Glomerular endothelial cell (primary cell): ENCODE measurements around the gene NTN1. TPM values are rescaled to one million over a fixed set of nuclear protein-coding genes. Genes with fewer than 3 reads are reported as not detected.
"Not testable (repeated sequence)": the region's sequence is repeated elsewhere in the genome, so short reads cannot be mapped to it uniquely, and the experiment has no call there.

Experiments used
- DNase-seq: peaks from one replicate; pipeline ENCODE4 v3.0.0-alpha.2; 2011; ENCODE audit warnings: low read depth, low spot score; ENCODE audit errors: extremely low read depth
- total RNA-seq: library from RNA; depleted of rRNA; stranded (reverse); fragments of >200 nt; gene quantifications from 2 replicates; pipeline ENCODE4 v1.2.3, GENCODE V29; 2015

The NTN1 gene
- total RNA-seq, 1 donor from 2014 or later = 0.82 TPM

DNA sequence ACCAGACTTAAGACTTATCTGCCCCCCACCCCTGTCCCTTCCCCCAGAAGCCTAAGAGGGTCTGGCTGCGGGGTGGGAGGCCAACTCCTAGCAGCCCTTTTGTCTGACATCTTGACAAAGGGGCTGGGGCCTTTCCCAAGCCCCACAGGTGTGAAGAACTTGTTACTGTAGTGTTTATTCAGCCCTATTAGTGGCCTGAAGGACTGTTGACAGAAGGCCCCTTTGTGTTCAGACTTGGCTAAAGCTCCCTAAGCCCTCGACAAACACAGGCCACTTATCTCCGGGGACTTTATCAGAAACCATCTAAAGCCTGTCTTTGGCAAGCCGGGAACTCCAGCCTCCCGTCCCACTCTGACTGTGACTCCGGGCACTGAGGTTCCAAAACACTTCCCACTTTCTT, 129.8 kb downstream of the NTN1 start:
- DNase-seq = no peak

DNA sequence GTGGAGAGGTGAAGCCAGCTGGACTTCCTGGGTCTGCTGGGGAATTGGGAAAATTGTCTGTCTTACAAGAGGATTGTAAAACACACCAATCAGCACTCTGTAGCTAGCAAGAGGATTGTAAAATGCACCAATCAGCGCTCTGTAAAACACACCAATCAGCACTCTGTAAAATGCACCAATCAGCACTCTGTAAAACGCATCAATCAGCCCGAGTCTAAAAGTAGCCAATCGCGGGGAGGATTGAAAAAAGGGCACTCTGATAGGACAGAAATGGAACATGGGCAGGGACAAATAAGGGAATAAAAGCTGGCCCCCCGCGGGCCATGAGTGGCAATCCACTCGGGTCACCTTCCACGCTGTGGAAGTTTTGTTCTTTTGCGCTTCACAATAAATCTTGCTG, 130.4 kb downstream of the NTN1 start:
- DNase-seq = not testable (repeated sequence)

DNA sequence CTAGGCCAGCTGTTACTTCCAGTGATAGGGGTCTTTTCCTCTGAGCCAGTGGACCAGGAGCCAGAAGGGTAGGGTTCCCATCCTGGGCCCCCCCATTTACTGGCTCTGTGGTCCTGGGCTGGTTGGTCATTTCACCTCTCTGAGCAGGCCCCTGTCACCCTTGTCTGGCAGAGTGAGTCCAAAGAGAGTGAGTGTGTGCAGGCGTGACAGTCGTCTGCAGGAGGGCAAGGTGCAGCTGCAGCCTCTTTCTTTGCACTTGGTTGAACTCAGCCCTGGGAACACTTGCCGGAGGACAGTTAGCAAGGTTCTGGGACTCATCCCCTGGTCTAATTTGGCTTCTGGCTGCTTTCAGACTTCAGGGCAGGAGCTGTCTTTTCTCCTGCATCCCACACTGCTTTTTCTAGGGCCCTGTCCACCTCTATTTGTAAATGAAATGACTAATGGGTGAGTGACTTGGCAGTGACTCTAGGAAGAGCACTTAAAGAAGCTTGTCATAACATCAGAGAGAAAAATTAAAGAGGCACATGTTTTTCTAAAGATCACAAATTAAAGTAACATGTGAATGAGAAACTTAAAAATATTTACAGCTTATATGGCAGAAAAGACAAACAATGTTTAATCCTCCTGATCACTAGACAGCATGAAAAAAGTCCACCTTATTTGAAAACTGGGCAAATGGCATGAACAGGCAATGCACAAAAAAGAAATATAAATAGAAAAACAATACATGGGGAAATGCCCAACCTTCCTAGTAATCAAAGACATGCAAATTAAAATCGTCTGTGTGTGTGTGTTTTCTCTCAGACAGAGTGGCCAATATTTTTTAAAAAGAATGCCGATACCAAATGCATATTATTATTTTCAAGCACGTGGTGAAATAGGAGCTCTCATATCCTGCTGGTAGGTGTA, 137.5 kb downstream of the NTN1 start:
- no peak for DNase-seq

DNA sequence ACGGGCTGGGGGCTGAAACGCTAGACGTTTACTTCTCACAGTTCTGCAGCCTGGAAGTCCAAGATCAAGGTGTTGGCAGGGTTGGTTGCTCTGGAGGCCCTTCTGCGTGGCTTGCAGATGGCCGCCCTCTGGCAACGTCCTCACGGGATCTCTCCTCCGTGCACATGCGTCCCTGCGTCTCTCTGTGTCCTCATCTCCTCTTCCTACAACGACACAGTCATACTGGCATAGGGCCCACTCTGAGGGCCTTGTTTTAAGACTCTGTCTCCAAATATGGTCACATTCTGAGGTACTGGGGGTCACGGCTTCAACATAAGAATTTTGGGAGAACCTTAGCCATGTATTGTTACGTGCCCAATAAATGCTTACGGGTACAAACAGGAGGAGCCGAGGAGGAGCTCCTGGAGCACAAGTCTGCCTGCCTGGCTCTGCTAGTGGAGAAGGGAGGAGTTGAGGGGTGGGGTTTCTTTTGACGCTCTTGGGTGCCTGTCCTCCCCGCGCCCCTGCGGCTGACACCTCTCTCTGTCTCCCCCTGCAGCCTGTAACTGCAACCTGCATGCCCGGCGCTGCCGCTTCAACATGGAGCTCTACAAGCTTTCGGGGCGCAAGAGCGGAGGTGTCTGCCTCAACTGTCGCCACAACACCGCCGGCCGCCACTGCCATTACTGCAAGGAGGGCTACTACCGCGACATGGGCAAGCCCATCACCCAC, 141.1 kb downstream of the NTN1 start:
- no peak for DNase-seq

DNA sequence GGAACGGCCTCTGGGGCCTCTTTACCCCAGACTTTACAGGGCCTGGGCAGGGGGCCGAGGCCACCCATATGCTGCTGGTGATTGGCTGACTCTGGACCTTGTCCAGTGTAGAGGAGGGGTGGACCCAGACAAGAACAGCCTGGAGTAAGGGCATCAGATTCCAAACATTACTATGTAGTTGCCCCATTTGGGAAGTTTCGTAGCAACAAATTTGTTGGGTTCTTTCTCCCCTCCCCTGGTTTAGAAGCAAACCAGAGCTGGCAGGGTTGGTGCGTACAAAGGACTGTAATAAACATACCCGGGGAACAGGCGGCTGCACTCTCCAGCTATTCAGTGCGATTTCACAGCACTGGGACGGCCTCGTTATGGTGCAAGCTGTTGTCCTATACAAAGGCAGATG, 145.5 kb downstream of the NTN1 start:
- DNase-seq = no peak

DNA sequence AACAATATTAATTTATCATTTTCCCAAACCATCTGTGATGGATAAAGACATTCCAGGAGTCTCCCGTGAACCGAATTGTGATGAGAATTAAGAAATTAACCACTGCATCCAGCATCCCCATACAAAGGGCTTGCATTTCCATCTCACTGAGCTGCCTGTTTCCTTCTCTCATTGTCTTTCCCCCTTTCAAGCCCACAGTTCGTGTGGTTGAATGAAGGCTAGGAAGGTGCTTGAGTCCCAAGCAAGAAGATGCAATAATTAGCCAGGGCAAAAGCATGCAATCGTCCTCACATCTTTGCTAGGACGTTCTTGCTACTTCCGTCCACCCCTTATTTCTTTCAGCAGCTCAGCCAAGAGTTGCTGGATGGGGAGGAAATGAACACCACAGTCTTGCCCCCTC, 146.1 kb downstream of the NTN1 start:
- no peak for DNase-seq

DNA sequence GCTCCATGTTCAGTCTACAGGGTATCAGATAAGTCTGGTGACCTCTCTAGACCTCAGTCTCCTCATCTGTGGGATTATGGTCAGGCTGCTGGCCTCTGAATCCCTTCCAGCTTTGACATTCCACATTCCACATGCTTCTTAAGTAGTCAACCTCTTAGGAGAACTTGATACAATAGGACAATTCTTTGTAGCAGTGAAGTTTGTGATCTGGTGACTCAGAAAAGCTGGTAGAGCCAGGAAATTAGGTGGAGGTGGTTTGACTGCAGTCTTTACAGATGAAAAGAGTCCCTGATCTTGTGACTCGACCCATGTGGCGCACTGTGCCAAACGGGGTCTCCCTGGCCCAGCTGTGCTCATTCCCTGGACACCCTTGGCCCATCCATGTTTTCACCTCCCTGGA, 147.8 kb downstream of the NTN1 start:
- DNase-seq = no peak

DNA sequence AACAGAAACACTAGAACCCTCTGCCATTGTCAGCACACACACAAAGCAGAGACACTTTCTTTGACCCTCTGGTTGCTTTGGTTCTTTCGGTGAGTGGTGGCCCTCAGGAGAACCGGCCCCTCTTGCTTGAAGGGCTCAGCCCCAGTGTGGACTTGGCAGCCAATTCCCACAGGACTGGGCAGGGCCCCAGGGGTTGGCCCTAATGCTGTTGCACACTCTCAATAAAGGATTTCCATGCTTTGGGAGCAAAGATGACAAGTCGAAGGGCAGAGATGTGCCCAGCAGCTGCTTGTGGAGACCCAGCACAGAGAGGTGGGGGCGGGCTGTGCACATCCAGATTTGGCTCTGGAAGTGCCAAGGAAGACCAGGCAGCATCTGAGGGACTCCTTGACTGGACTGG, 149.0 kb downstream of the NTN1 start:
- DNase-seq = no peak

DNA sequence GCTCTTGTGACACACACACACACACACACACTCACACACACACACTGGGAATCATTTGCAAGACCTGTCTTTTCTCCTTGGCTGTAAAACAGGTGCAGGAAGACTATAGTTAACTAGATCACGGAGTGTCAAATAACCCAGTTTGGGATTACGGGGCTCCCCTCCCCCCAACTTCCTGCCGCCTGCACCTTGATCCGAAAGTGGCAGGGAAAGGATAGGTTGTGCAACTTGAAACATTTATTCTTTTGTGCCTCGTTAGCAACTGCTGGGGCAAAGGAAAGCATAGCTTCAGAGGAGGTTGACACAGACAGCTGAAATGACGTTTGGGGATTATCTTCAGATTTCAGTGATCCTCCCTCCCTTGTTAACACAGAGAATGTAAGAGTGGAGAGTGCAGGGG, 149.5 kb downstream of the NTN1 start:
- no peak for DNase-seq

DNA sequence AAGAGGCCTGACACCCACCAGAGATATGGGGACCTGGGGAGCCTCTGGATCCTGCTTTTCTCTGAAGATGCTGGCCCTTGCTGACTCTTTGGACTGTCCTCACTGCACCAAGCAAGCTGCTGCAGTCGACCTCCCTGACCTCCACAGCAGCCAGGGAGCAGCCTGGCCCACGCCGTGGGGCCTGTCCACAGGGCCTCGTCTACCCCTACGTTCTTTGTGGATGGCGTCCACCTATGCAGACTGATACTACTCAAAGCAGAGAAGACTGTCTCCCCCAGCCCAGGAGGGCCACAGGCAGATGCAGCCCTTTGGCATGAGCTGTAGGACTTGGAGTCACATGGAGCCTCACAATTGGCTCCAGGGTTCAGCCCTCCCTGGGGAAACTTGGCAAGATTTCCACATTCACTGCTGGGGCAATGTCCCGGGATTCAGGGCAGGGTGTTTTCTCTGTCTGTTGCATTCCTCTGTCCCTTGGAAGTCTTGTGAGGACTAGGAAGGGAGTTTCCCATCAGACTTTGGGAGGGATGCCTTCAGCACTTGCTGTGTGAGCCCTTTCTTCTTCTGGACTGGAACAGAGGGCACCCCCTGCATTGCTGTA, 152.2 kb downstream of the NTN1 start:
- DNase-seq = no peak

DNA sequence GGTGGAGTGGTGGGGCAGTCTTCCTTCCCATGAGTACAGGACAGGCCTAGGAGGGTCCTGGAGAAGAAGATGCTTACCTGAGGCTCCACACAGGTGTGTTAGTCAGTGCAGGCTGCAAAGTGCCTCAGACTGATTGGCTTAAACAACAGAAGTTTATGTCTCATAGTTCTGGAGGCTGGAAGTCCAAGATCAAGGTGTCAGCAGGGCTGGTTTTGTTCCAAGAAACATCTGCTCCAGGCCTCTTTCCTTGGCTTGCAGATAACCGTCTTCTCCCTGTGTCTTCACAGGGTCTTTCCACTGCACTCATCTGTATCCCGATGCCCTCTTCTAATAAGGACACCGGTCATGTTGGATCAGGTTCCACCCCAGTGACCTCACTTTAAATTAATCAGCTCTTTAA, 153.0 kb downstream of the NTN1 start:
- DNase-seq = no peak

DNA sequence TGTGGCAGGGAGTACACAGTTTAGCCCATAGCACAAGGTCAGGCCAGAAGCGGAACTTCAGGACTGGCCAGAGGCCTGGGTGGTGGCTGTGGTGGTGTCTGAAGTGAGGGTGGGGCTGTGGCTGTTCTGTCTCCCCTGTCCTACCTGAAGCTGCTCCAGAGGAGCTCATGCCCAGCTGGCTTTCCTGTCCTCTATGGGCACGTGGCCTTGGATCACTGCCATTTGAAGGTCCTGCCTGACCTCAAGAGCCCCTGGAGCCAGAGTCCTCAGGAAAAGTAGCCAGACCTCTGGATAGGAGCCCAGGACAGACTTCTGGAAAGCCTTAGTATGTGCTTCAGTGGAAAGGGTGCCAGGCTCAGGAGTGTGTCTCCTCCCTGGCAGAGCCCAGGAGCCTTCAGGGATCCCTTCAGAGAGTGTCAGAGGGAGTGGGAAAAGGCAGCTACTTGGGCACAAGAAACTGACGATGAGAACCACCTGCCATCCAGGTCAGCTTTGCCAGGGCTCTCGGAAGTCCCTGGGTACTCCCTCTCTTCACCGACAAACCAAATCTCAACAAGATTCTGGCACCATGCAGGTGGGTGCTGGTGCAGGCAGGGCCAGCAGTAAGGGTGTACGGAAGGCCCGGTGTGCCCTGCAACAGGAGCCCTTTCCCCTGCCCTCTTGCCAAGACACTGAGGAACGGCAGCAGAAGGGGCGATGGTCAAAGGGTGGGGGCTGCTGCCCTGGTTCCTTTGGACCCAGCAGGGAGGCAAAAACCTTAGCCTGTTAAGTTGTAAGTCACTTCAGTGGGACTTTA, 153.7 kb downstream of the NTN1 start:
- no peak for DNase-seq

DNA sequence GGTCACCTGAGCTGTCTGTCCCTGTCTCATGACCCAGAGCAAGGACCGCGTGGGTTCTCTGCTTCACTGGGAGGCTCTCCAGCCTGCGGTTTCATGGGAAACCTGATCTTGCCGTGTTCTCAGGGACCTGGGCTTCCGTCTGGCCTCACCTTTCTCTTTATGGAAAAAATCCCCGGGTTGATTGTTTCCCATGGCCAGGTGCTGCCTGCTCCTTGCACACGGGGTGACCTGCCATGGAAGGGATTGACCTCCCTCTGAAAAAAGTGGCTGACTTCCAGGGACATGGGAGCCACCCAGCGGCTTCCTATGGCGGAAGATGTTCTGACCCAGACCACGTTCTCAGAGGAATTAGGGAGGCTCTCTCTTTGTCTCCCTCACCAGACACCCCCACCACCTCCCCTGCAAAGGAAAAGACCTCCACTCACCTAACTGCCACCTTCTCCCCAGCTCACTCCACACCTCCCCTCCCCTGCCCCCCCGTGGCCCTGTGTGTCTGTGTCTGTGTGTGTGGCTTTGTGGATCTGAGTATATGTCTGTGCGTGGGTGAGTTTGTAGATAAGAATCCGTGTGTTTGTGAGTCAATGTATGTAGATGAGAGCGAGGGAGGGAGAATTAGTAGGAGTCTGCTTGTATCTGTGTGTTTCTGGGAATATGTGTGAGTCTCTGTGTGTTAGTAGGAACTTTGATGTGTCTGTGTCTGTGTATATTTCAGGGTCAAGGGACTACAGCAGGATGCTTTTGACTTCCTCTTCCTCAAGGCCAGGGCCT, 154.6 kb downstream of the NTN1 start:
- DNase-seq = no peak

DNA sequence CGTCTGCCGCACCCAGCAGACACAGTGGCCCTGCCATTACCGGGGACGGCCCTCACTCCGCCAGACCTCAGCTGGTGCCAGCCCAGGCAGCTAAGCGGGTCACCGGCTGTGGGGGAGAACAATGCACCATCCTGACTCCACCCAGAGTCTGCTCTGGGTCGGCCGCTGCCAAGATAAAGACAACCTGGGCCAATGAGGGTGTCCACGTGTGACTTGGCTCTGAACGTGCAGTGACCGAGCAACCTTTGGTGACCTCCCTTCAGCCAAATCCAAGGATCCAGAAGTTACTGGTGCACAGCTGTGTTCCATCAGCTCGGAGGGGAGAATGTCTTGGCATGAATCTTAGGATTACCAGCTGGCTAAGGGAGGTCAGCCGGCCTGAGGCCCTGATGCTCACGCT, 155.9 kb downstream of the NTN1 start:
- DNase-seq = no peak

DNA sequence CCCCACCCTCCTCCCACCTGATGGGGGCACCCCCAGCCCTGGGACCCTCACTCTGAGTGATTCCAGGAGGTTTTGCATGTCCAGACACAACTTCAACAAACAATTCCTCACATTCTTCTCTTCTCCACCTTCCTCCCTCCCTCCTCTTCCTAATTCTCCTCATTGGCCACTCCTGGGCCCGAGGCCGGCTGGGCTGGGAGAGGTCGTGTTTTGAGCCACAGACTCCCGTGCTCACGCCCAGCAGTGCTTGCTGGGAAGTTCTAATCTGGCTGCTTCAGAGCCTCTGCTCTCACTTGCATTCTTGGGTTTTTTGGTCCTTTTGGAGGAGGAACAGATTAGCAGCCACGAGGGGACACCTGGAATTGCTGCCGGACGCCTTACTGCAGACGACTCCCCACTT, 157.0 kb downstream of the NTN1 start:
- no peak for DNase-seq

DNA sequence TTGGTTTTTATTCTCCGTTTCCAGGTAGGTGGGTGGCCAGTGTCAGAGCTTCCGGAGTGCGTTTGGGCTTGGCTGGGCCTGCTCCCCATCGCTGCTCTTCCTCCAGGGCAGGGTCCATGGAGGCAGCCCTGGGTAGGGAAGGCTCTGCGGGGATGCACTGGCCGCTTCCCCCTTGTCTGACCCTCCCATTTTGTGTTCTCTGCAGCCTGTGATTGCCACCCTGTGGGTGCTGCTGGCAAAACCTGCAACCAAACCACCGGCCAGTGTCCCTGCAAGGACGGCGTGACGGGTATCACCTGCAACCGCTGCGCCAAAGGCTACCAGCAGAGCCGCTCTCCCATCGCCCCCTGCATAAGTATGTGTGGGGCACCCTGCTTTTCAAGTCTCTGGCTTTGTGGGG, 158.3 kb downstream of the NTN1 start:
- DNase-seq = no peak

DNA sequence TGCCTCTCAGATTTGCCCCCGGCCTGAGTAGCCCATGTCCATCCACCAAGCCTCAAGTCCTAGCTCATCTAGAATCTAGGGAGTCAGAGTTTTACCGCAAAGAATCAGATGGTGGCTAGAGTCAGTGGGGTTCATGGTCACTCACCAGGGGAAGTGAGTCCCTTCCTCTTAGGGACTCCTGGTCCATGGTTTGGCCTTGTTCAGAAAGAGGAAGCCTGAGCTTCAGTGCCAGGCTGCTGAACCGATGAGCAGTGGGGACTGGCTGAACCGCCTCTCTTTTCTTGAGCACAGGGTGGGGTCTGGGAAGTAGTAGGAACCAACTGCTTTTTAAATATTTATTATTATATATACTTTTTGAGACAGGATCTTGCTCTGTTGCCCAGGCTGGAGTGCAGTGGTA, 160.3 kb downstream of the NTN1 start:
- DNase-seq = no peak

DNA sequence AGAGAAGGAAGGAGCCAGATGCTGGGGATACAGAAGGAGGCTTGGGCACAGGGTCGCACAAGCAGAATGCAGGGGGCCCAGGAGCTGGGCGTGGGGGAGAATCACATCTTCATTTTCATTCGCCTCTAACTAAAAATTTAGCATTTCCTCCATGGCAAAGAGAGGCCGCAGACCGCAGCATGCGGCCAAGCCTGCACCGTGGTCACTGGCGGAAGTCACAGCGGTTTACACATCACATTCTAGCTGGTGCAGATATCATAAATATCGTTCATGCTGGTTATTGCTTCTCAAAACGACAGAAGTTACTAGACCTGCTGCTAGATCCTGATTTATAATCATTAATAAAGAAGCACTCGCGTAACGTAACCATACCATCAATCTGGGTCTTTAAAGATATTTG, 162.0 kb downstream of the NTN1 start:
- DNase-seq = no peak

DNA sequence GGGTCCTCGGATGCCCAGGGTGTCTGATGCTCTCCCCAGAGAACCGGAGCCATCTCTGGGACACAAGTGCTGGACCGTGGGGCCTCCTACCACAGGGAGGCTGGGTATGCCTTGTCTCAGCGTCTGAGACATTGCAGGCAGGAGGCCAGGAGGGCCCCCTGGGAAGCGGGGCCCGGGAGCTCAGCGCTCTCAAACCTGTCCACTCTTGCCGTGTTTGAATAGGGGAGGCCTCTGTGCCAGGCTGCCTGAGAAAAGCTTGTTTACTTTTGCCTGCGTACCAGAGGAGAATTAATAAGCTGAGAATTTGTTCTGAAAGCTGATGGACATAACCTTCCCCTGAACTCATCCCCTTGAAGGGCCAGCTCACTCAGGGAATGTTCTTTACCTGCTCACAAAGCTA, 163.8 kb downstream of the NTN1 start:
- no peak for DNase-seq

DNA sequence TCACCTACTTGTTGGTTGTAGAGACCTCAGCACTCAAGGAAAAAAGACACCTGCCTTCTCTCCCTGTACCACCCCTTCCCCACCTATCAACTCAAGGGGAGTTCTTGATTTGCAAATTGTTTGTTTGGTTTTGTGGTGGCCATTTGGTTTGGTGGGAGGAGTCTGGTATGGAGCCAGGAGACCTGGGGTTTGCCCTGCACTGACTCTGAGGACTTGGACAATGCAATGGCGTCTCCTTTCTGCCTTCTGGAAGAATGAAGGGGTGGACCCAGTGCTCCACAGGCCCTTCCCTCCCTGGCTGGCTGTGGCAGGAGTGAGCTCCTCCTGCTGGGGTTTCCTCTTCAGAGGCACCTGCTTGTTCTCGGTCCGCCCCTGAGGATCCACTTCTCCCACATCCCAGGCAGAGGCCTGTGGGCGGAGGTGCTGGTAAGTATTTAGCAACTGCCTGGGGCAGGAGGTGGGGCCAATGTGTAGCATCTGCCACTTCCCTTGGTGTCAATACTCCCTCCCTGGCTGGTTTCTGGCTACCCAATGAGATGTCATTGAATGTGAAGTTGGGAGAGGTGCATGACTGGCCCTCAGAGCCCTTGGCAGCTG, 164.5 kb downstream of the NTN1 start:
- DNase-seq = no peak
